PFSK-1 (cell line): ENCODE results near the gene SUCLG2.

Source experiments
- POLR2AphosphoS5 ChIP-seq: IDR thresholded peaks from 2 replicates; pipeline ENCODE4 v1.6.1; 2012; ENCODE audit warnings: low read depth, mild to moderate bottlenecking, control low read depth, low read length, moderate library complexity
- TAF1 ChIP-seq: IDR thresholded peaks from 2 replicates; pipeline ENCODE4 v1.6.1; 2012; ENCODE audit warnings: low read length, control low read depth, borderline replicate concordance; ENCODE audit not compliant: insufficient read depth

GRCh38 chr3:67587811-67588210 is 66.6 kb downstream of the SUCLG2 start:
- no peak for TF ChIP-seq TAF1
- TF ChIP-seq POLR2AphosphoS5, result no peak
